Breast epithelium (tissue), 3 donors: ENCODE measurements around the gene PRKN.

Source experiments
- CTCF ChIP-seq, 3 donors: fragments of 450-650 bp; IDR thresholded peaks; one replicate each; pipeline ENCODE4 v1.5.1; 2016 to 2017; ENCODE audit warnings: antibody characterized with exemption in 3 of 3, mild to moderate bottlenecking in 3 of 3, moderate library complexity in 3 of 3
- POLR2AphosphoS5 ChIP-seq, 3 donors: sonication (generic); formaldehyde crosslinking; IDR thresholded peaks; one replicate each; pipeline ENCODE4 v1.6.1; 2017; ENCODE audit warnings: antibody characterized with exemption in 3 of 3

DNA sequence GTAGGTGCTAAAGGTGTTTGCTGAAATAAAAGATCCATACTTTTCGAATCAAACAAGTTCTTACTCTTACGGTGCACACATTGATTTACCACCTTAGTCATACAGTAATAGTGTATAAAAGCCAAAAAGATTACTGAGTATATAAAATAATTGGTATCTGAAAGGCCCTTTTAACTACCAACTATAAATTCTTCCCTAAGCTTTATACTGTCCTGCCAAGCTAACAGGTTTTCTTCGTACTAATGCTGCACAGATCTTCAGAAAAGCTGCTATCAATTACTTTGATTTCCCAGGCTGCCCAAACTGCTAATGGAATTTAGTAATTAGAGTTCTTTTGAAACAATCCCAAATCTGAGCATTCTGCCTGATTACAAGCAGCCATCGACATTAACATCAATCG lies 97.5 kb downstream of the PRKN start:
- TF ChIP-seq CTCF (IDR thresholded peaks at IDR 0.05), result no peak
- no peak for TF ChIP-seq POLR2AphosphoS5 (IDR thresholded peaks at IDR 0.05)
